GM21717 (cell line): ENCODE results near the gene SYT12.

Experiments used
- ATAC-seq: cut with Tn5 transposase; IDR thresholded peaks from one replicate; pipeline ENCODE4 v1.9.1; 2021; ENCODE audit warnings: mild to moderate bottlenecking, moderate library complexity; ENCODE audit not compliant: unreplicated experiment

Gene SYT12

DNA sequence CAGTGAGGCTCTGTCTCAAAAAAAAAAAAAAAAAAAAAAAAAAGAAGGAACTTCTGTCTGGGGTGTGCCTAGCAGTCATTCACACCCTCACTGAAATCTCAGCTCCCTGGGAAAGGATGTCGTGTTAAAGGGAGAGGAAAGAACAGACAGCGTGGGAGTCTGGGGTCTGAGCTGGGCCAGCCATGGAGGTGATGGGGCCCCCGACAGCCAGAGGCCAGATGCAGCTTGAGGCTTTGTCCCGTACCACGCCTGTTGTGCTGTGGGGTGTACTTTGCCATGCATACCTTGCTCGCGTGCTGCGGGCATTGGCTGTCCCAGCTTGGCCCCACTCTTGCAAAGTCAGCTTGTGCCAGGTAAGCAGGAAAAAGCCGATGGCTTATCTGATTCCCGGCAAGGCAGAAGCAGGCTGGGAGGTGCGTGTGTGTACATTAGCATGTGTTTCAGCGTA is 4.6 kb downstream of the SYT12 start:
- no peak for ATAC-seq

DNA sequence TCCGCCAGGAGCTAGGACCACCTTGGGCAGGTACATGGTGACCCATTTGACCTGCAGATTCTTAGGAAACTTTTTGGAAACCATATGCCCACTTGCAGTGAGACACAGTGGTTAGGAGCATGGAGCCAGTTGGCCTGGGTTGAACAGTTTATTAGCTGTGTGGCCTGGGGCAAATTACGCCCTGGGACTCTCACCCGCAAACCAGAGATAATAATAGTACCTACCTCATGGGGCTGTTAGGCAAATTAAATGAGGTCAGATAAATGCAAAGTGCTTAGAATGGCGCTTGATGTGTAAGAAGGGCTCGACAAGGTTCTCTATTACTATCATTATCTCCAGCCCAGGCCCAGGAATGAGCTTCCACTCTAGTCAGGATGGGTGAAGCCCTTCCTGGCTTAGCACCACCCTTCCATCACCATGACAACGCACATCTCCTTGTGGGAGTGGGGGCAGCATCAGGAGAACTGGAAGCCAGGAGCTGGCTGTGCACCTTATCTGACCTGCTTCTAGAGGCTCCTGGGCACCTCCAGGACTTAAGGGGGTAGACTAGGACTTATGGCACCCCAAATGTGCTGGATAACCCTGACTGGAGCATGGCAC is 5.1 kb downstream of the SYT12 start:
- no peak for ATAC-seq

DNA sequence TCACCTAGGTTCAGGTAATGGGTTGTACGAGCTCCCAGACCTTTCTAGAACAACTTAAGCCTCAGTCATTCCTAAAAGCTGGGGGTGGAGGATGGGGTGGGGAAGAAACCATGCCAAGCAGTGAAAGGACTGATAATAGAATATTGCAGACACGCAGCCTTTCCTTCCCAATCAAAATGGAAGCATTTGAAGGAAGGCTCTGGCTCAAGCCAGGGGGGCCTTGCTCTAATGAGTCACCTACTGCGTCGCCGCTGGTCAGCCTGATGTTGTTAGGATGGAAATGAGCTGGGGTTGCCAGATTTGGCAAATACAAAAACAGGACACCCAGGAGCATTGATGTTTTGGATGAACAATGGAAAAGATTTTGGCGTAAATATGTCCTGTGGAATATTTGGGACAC is 6.2 kb downstream of the SYT12 start:
- ATAC-seq: no peak

DNA sequence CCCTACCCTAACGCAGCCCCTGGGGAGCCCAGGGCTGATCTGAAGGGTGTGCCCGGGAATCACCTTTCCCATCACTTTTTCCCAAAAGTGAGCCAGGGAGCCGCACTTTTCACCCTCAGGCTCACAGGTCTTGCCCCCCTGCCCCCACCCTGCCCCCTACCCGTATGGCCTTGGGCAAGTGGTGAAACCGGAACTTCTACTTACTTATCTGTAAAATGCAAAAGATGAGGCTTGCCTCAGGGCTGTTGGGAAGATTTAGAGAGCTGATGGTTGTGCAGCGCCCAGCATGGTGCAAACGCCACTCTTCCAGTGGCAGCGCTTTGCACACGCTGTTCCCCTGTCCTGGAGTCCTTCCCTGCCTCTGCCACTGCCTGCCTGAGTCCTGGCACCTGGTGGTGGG is 8.0 kb downstream of the SYT12 start:
- no peak for ATAC-seq

DNA sequence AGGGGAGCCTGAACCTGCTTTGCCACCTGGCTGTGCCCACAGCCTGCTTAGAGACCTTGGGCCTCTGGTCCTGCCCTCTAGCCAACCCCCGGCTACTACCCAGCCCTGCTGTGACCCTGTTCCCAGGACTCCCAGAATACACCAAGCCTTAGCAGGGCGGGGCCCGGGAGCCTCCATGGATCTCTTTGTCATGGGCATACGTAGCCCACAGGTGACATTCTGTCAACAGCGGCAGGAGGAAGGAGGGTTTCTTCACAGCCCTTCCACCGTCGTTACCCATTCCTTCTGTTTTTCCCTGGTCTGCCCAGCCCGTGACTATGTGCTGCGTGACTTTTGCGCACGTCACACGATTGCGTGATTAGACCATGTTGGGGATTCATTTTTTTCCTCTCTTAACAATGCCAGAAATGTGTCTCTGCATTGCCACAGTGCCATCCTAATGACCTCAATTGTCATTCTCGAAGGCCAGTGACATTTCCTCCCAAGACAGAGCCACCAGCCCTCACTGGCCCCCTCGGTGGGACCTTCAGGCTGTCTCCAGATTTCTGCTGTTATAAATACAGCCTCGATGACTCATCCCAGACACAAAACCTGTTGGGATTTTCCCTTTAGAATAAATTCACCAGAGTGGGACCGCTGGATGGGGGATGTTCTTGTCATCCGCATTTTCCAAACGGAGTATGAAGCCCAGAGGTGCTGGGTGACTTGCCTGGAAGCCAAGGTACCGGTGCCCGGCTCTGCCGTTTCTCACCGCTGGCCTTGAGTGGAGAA is 9.0 kb downstream of the SYT12 start:
- ATAC-seq: no peak

DNA sequence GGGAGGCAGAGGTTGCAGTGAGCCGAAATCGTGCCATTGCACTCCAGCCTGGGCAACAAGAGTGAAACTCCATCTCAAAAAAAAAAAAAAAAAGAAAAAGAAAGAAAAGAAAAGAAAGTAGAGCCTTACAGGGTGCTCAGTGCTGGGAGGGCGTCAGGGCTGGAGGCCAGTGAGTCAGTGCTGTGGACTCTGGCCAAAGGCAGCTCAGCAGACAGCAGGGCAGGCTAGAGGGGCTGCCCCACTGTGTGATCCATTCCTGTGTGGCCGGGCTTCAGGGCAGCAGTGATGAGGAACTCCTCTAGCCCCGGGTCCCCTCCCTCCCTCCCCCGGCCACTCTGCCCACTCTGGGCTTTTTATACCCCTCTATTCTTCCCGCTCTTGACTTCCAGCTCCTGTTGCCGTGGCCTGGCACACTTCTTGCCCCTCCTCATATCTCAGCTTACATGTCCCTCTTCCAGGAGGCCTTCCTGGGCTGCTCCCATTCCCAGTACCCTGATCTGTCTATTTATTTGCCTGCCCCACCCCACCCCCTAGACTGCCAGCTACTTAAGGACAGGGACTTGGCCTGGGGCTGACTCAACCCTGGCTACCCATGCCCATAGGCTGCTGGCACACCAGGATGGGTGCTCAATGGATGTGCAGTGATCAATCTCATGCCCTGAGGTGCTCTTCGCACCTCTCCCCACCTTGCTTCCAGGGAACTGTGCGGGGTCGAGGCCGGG is 10.1 kb downstream of the SYT12 start:
- ATAC-seq: no peak

DNA sequence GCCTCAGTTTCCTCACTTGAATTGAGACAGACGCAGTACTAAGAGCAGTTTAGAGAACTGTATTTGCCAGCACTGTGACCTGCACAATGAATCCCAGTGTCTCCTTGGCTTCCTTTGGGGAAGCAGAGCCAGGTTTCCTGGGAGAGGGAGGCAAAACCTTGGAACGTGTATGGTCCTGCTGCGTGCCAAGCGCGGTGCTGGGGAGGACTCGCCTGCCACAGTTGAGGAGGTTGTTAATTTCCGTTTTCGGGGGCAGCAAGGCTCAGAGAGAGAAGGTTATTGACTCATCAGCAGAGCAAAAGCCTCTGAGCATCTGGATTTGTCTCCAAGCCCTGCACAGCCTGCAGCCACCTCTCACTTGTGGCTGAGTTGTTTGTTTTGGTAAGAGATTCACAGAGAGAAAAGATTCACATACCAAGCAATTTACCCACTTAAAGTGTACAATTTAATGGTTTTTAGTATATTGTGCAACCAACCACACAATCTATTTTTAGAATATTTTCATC is 10.8 kb downstream of the SYT12 start:
- ATAC-seq: no peak

DNA sequence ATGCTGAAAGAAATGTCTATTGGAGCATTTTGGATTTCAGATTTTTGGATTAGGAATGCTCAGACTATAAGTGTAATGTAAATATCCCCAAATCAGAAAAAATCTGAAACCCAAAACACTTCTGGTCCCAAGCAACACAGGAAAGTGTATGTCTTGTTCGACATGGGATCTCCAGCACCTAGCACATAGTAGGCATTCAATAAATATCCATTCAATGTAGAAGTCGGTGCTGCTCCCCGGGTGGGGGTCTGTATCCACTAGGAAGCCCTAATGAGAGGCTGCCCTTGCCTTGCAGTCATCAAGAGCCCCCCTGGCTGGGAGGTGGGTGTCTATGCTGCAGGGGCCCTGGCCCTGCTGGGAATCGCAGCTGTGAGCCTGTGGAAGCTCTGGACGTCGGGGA is 11.4 kb downstream of the SYT12 start:
- no peak for ATAC-seq

DNA sequence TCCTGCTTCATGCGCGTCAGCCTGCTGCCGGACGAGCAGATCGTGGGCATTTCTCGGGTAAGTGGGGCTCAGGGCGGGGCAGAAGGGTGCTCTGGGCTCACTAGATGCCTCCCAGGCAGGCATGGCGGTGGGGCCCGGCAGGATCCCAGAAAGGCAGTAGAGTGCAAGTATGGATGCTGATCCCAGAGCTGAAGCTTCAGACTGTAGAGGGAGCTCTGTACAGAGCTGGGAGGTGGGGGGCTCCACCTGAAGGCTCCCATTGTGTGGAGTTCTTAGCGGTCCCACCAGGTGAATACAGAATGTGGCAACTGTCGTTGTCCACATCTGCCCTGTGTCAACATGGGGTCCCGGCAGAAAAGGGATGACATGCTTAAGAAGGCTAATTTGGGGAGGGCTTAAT is 17.2 kb downstream of the SYT12 start:
- no peak for ATAC-seq

DNA sequence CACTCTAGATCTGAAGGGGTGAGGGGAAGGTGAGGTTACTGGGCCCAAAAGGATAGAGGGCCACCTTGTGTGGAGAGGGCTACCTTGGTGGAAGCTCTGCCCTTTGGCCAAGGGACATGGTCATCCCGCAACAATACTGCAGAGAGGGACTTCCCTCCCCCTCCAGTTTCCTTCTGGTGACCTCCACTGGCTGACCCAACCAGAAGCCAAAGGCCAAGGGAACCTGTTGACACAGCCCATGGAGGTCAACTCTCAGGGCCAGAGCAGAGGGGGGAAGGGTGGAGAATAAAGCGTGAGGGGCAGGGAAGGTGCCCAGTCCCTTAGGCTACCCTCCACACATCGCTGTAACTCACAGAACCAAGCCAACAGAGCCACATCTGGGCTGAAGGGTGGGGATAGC is 18.7 kb downstream of the SYT12 start:
- no peak for ATAC-seq

DNA sequence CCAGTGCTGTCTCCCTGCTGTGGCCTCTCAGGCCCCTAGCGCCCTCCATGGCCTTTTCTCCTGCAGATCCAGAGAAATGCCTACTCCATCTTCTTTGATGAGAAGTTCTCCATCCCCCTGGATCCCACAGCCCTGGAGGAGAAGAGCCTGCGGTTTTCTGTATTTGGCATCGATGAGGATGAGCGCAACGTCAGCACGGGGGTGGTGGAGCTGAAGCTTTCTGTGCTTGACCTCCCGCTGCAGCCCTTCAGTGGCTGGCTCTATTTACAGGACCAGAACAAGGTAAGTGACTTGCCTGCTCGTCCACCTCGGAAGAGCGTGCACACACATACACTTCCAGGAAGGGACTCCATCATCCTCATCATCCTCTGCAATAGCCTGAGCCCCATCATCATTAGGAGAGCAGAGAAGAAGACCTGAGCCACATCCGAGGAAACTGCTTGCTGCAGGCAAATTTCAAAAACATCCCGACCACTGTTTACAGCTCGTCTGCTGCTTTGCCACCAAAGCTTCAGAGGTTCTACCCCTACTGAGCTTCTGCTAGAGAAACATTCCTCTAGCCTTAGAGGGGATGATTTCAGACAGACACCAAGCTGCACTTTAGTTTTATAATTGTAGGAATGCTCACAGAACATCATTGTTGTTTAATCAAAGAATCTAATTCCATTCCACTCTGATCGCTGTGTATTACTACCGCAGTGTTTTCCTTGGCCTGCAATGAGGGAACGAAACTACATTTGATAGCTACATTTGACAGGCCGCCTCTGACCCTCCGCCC is 20.8 kb downstream of the SYT12 start:
- no peak for ATAC-seq

DNA sequence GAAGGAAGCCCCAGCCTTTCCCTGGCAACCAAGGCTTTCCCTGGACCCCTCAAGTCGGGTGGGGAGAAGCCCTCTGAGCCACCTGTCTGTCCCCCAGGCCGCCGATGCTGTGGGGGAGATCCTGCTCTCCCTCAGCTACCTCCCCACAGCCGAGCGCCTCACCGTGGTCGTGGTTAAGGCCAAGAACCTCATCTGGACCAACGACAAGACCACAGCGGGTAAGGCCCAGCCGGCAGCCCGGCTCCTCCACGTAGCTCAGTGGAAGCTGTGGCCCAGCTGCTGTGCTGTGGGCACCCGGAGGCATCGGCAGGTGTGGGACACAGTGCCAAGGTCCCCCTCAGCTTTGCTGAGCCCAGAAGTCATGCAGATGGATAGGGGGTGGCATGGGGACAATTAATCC is 21.6 kb downstream of the SYT12 start:
- ATAC-seq: no peak

DNA sequence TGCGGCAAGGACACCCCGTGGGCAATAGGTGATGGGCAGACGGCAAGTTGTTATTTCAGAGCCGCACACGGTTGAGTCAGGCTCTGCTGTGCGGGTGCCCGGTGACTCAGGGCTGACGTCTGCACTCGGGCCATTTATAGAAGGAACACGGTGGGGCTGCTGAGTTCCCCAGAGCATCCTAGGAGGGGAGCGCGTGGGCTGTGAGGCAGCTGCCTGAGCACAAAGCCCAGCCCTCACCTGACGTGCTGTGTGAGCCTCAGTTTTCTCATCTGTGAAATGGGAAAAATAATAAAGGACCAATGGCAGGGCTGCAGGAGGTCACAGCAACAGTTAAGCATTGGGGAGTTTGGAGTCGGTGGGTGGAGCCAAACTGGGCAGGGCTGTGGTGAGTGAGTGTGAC is 22.4 kb downstream of the SYT12 start:
- ATAC-seq: no peak

DNA sequence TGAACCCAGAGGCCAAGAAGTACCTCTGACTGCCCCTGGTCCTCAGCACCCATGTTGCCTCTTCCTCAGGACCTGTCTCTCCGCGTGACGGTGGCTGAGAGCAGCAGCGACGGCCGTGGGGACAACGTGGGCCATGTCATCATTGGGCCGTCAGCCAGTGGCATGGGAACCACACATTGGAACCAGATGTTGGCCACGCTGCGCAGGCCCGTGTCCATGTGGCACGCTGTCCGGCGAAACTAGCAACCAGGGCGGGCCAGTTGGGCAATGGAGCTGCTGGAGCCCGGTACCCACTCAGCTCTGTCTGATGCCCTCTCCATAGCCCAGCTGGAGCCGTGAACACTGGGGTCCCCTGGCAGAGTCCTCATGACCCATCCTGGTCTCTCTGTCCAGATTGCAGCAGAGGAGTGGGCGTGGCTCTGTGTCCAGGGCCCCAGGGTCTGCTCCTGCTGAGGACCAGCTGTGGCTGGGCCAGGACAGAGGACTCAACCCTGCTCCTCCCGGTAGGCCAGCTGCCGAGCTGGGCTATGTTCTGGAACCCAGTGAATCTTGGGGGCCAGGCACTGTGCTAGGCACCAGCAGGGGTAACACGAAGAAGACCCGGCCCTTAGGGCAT is 25.7 kb downstream of the SYT12 start:
- no peak for ATAC-seq

DNA sequence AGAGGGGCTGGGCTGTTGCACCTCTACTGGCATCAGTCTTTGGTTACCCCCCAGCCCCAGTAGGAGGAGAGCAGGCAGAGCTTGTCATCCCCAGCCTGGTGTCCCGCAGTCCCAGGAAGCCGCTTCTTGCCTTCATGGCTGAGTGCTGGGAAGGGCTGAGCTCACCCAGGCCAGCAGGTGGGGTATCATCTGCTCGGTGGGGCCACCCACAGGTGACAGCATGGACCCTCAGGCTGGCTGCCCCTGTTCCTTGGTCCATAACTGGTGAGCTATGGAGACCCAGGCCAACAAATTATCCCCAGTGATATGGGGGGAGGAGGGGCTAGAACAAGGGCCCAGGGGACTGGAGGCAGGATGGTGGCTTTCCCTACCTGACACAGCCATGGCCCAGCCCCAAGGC is 27.2 kb downstream of the SYT12 start:
- ATAC-seq: no peak

DNA sequence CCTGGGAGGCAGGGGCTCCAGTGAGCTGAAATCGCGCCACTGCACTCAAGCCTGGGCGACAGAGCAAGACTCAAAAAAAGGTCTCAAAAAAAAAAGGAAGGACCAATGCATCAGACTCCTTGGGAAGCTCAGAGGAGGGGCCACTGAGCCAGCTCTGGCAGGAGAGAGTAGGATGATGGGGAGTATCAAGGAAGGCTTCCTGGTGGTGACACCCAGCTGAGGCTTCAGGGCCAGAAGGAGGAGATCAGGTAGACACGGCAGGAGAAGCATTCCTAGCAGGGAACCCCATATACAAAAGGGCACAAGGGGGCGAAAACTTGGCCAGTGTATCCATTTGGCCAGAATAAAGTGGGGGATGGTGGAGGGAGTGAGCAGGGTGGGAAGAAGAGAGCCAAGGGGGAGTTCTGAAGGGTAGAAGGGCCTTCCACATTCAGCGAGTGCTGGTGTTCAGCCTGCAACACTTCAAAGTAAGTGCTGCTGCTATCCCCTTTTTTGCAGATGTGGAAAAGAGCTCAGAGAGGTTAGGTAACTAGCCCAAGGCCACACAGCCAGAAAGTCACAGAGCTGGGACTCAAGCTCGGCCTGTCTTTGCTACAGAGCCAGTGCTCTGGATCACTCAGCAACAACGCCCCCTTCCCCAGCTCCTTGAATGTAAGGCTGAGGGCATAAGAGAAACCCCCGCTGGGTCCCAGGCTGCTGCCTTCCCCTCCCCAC is 28.4 kb downstream of the SYT12 start:
- ATAC-seq: no peak

DNA sequence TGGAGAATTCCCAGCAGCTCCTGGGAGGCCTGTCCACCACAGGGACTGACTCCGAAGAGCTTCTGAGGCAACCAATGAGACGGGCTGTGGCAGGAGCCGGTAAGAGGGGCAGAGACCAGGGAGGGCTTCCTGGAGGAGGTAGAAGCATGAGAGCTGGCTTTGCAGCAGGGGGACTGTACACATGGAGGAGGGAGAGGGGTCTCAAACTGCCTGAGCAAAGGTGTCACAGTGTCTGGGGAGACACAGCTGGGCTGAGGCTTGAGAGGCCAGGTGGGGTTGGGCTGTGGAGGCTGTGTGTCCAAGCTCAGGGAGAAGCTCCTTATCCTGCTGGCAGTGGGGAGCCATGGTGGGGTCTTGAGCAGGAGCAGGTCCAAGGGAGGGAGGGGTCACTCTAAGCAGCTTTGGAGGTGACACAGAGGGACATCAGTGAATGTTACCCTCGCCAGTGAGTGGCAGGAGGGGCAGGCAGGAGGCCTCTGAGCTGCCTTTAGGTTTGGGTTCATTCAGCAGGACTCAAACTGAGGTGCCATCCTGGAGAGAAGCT is 29.1 kb downstream of the SYT12 start:
- no peak for ATAC-seq

DNA sequence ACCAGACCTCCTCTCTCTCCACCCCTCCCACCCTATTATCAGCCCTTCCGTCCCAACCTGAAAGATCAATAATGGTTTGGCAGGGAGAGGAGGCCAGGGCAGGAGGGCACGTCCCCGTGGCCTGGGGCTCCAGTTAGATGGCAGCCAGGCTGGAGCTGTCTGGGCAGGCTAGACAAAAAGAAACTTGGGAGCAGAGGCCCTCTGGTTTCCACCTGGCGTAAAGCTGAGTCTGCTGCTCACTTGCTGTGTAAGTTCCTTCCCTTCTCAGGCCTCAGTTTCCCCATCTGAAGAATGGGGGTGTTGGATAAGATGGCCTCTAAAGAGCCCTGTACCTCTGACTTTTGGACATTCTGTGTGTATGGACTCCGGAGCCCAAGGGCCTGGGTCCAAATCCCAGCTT is 30.0 kb downstream of the SYT12 start:
- no peak for ATAC-seq

DNA sequence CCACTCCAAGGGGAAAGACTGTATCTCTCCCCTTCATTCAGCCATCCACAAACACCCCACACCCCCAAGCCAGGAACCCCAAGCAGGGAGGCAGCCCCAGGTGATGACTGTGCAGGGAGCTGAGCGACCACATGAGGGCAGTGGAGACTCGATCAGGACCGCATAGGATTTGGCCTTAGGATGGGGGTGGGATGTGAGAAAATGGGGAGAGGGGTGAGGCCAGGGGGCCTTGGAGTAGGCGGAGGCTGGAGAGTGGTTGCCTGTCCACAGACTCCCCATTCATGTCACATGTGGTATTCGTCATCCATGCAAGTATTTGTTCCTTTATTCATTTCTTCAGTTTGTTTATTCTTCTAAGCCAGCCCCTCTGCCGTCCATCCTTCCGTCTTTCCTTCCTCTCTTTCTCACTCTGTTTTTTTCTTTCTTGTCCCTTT is 31.0 kb downstream of the SYT12 start:
- no peak for ATAC-seq

DNA sequence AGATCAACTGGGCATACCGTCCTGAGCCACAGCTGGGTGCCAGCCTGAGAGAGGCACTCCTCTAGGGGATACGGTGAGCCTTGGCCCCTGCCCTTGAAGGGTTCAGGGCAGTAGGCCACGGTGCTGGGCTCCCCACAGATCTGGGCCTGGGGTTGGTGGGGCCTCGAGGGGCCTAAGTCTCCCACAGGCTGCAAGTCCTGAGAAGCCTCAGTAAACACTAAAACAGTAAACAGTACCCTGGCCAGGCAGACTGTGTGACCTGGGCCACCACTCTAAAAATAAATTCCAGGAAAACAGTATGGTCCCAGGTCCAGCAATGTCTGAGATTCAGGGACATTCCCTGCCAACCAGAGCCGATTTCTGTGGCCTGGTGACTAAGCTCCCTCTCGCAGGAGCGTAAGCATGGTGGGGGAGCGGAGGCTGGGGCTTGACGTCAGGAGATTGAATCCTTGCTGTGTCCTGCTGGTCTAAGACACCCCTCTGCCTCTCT is 31.5 kb downstream of the SYT12 start:
- no peak for ATAC-seq
